ENCODE measurements around the gene PSEN1.
A peak's percentile ranks its signal among the peaks of the same experiment; 100 is the strongest.

PSEN1 gene

GRCh38 chr14:73244541-73245290 lies 108.4 kb downstream of the PSEN1 start:
- Histone ChIP-seq H2BK15ac (ENCODE audit: low read length) (no peak overlapping the region), H2AK5ac (ENCODE audit: low read depth, low read length) (no peak overlapping the region)

GRCh38 chr14:73245480-73246325 lies 109.4 kb downstream of the PSEN1 start:
- peaks cover 0 to 15% of the 10 kb centered on the region in 2 donors for H3K4me1 ChIP-seq (ENCODE audit: control insufficient read depth in 2 of 2, insufficient read depth in 1 of 2, low read depth in 1 of 2, low read length in 2 of 2)
- H2BK120ac ChIP-seq (ENCODE audit: low read depth, low read length), result no peak overlapping the region
- H4K91ac ChIP-seq (ENCODE audit: low read depth, low read length, poor library complexity), result no peak overlapping the region
- H3K79me1 ChIP-seq (ENCODE audit: low read depth, low read length), result peaks cover 8% of the 10 kb centered on the region
- H3K23ac ChIP-seq (ENCODE audit: low read depth, low read length, poor library complexity), result peak overlapping the region; percentile 26
- H3K4me2 ChIP-seq (ENCODE audit: insufficient read depth, low read length, poor library complexity, severe bottlenecking), result no peak overlapping the region
- H2BK15ac ChIP-seq (ENCODE audit: low read length), result no peak overlapping the region
- H4K8ac ChIP-seq (ENCODE audit: low read depth, low read length), result peak overlapping the region; percentile 6
- no peak overlapping the region for H3K27ac ChIP-seq (replicated peaks; ENCODE audit: low read length)
- no peak for DNase-seq (ENCODE audit: low spot score)
- no peak overlapping the region for H2BK12ac ChIP-seq (ENCODE audit: low read length)
- H3K4ac ChIP-seq (ENCODE audit: low read length), result no peak overlapping the region
- no peak overlapping the region for H2AK5ac ChIP-seq (ENCODE audit: low read depth, low read length)
- no peaks in the 10 kb centered on the region for H3K9me3 ChIP-seq (replicated peaks in 1 of 2; ENCODE audit: control insufficient read depth in 2 of 2, insufficient read depth in 1 of 2, low read depth in 1 of 2, low read length in 2 of 2)
- peaks cover 0 to 9% of the 10 kb centered on the region in 2 donors for H3K36me3 ChIP-seq (replicated peaks in 1 of 2; ENCODE audit: control insufficient read depth in 2 of 2, insufficient read depth in 2 of 2, low read length in 2 of 2)
- no CpG with 5 or more reads among the region's 64 CpGs for WGBS, 2 donors (ENCODE audit: extremely low coverage in 2 of 2, insufficient read length in 2 of 2, insufficient replicate concordance in 1 of 2)
- no peak overlapping the region for H3K14ac ChIP-seq (ENCODE audit: low read length)
- no peak overlapping the region for H3K9ac ChIP-seq (ENCODE audit: low read depth, low read length, poor library complexity)
- H2AFZ ChIP-seq (ENCODE audit: low read length), result no peak overlapping the region
- H3K27me3 ChIP-seq (ENCODE audit: control insufficient read depth in 3 of 3, insufficient read depth in 3 of 3, low read depth in 1 of 3, low read length in 3 of 3), result peaks cover 0 to 25% (median 0%) of the 10 kb centered on the region in 3 experiments
- H3K4me3 ChIP-seq (ENCODE audit: low read length in 2 of 2), result no peak overlapping the region
- no peak overlapping the region for H3K18ac ChIP-seq (ENCODE audit: low read length)
- H2BK5ac ChIP-seq (ENCODE audit: low read length), result no peak overlapping the region

More at GRCh38 chr14:73244541-73245290, 108.4 kb downstream of the PSEN1 start:
- WGBS, 2 donors (ENCODE audit: extremely low coverage in 2 of 2, insufficient read length in 2 of 2, insufficient replicate concordance in 1 of 2), result no CpG with 5 or more reads among the region's 14 CpGs
- Histone ChIP-seq H2AFZ (ENCODE audit: low read length) (no peak overlapping the region), H4K91ac (ENCODE audit: low read depth, low read length, poor library complexity) (no peak overlapping the region), H3K4me3 (ENCODE audit: low read length in 2 of 2) (no peak overlapping the region), H3K27me3 (ENCODE audit: control insufficient read depth in 3 of 3, insufficient read depth in 3 of 3, low read depth in 1 of 3, low read length in 3 of 3) (peaks cover 0 to 34% (median 3%) of the 10 kb centered on the region in 3 experiments), H2BK12ac (ENCODE audit: low read length) (no peak overlapping the region), H2BK120ac (ENCODE audit: low read depth, low read length) (no peak overlapping the region), H3K4me1 (ENCODE audit: control insufficient read depth in 2 of 2, insufficient read depth in 1 of 2, low read depth in 1 of 2, low read length in 2 of 2) (peaks cover 3 to 11% of the 10 kb centered on the region in 2 donors), H3K4me2 (ENCODE audit: insufficient read depth, low read length, poor library complexity, severe bottlenecking) (no peak overlapping the region), H3K23ac (ENCODE audit: low read depth, low read length, poor library complexity) (no peak overlapping the region), H3K36me3 (replicated peaks in 1 of 2; ENCODE audit: control insufficient read depth in 2 of 2, insufficient read depth in 2 of 2, low read length in 2 of 2) (peaks cover 0 to 9% of the 10 kb centered on the region in 2 donors), H4K8ac (ENCODE audit: low read depth, low read length) (no peak overlapping the region), H3K79me1 (ENCODE audit: low read depth, low read length) (peaks cover 11% of the 10 kb centered on the region), H3K14ac (ENCODE audit: low read length) (no peak overlapping the region), H2BK5ac (ENCODE audit: low read length) (no peak overlapping the region), H3K9me3 (replicated peaks in 1 of 2; ENCODE audit: control insufficient read depth in 2 of 2, insufficient read depth in 1 of 2, low read depth in 1 of 2, low read length in 2 of 2) (no peaks in the 10 kb centered on the region), H3K9ac (ENCODE audit: low read depth, low read length, poor library complexity) (no peak overlapping the region), H3K27ac (replicated peaks; ENCODE audit: low read length) (no peak overlapping the region), H3K18ac (ENCODE audit: low read length) (no peak overlapping the region), H3K4ac (ENCODE audit: low read length) (no peak overlapping the region)
- DNase-seq (ENCODE audit: low spot score), result no peak

- Histone ChIP-seq H3K9me3 (replicated peaks in 1 of 2; ENCODE audit: control insufficient read depth in 2 of 2, insufficient read depth in 1 of 2, low read depth in 1 of 2, low read length in 2 of 2) (no peaks in the 10 kb centered on the region), H2BK12ac (ENCODE audit: low read length) (no peak overlapping the region), H2BK15ac (ENCODE audit: low read length) (no peak overlapping the region), H2BK120ac (ENCODE audit: low read depth, low read length) (no peak overlapping the region), H4K8ac (ENCODE audit: low read depth, low read length) (no peak overlapping the region), H3K4me1 (ENCODE audit: control insufficient read depth in 2 of 2, insufficient read depth in 1 of 2, low read depth in 1 of 2, low read length in 2 of 2) (peaks cover 0 to 15% of the 10 kb centered on the region in 2 donors), H3K9ac (ENCODE audit: low read depth, low read length, poor library complexity) (no peak overlapping the region), H3K14ac (ENCODE audit: low read length) (no peak overlapping the region), H3K4me3 (ENCODE audit: low read length in 2 of 2) (no peak overlapping the region), H3K36me3 (replicated peaks in 1 of 2; ENCODE audit: control insufficient read depth in 2 of 2, insufficient read depth in 2 of 2, low read length in 2 of 2) (peaks cover 0 to 12% of the 10 kb centered on the region in 2 donors), H3K18ac (ENCODE audit: low read length) (no peak overlapping the region), H3K27ac (replicated peaks; ENCODE audit: low read length) (no peak overlapping the region), H3K4me2 (ENCODE audit: insufficient read depth, low read length, poor library complexity, severe bottlenecking) (no peak overlapping the region), H3K27me3 (ENCODE audit: control insufficient read depth in 3 of 3, insufficient read depth in 3 of 3, low read depth in 1 of 3, low read length in 3 of 3) (peaks cover 0 to 16% (median 0%) of the 10 kb centered on the region in 3 experiments), H4K91ac (ENCODE audit: low read depth, low read length, poor library complexity) (no peak overlapping the region), H2BK5ac (ENCODE audit: low read length) (peak overlapping the region; percentile 31), H2AK5ac (ENCODE audit: low read depth, low read length) (no peak overlapping the region), H3K4ac (ENCODE audit: low read length) (no peak overlapping the region), H2AFZ (ENCODE audit: low read length) (no peak overlapping the region), H3K23ac (ENCODE audit: low read depth, low read length, poor library complexity) (no peak overlapping the region), H3K79me1 (ENCODE audit: low read depth, low read length) (peaks cover 10% of the 10 kb centered on the region)
- DNase-seq (ENCODE audit: low spot score), result no peak
- no CpG with 5 or more reads among the region's 18 CpGs for WGBS, 2 donors (ENCODE audit: extremely low coverage in 2 of 2, insufficient read length in 2 of 2, insufficient replicate concordance in 1 of 2)
Observed at GRCh38 chr14:73246387-73247150, 110.3 kb downstream of the PSEN1 start.
